ENCODE data around the gene GPBP1. TPM values are rescaled to one million over a fixed set of nuclear protein-coding genes. Genes with fewer than 3 reads are reported as not detected.

Gene GPBP1
- total RNA-seq, 1 experiment from 2014 or later, result 69.5 TPM

DNA sequence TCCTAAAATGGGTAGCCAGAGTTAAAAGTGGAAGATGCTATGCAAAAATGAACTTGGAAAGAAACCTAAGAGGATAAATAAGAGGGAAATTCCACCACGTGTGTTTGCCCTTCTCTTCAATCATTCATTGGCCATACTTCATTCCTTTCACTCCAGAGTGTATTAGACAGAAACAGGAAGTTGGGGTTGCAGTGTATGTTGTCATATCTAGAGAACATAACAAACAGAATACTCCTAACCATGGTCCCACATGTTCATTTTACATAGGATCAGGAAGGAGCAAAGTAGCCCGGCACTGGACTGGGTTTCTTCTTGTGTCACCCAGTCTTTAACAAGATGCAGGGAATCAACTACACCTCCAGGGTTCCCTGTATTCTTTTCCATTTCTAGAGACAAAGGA lies 7.6 kb upstream of the GPBP1 start:
- Histone ChIP-seq H3K9me2 (ENCODE audit: insufficient read depth) (no peaks in the 10 kb centered on the region), H3K4me2 (ENCODE audit: low read length) (no peak overlapping the region), H3K4me3 (replicated peaks in 1 of 2; ENCODE audit: low read depth in 1 of 2, low read length in 2 of 2) (no peak overlapping the region), H3K36me3 (ENCODE audit: control insufficient read depth in 1 of 2, insufficient read depth in 2 of 2, low read length in 2 of 2) (no peaks in the 10 kb centered on the region), H4K20me1 (ENCODE audit: insufficient read depth) (no peaks in the 10 kb centered on the region), H3K27me3 (ENCODE audit: insufficient read depth, low read length) (no peaks in the 10 kb centered on the region), H3K9me3 (ENCODE audit: control insufficient read depth in 1 of 2, insufficient read depth in 1 of 2, low read depth in 1 of 2, low read length in 2 of 2) (no peaks in the 10 kb centered on the region), H2AFZ (ENCODE audit: low read depth, low read length, poor library complexity, severe bottlenecking) (peak overlapping the region; percentile 44), H3K9ac (ENCODE audit: low read length) (no peak overlapping the region), H3K27ac (ENCODE audit: low read depth, low read length) (no peak overlapping the region), H3K4me1 (ENCODE audit: control insufficient read depth in 1 of 2, insufficient read depth in 2 of 2, low read length in 2 of 2) (peaks cover 6 to 9% of the 10 kb centered on the region in 2 experiments; a peak in 3 of 4 replicates), H3K79me2 (ENCODE audit: insufficient read depth, low read length) (no peaks in the 10 kb centered on the region)
- ChIA-PET POLR2A (no interaction called here), CTCF (no interaction called here), RAD21 (ENCODE audit: low non-redundant PET in 1 of 2, low total read pairs in 2 of 2, uncharacterized antibody in 2 of 2, unreplicated experiment in 2 of 2) (no interaction called here)
- ATAC-seq (no peak), DNase-seq (ENCODE audit: low read depth, low spot score) (no peak)
- TF ChIP-seq ATF3 (IDR thresholded peaks at IDR 0.05), result no peak
- TF ChIP-seq SRF (IDR thresholded peaks at IDR 0.05; ENCODE audit: low read depth), result no peak
- TF ChIP-seq EZH2 (IDR thresholded peaks at IDR 0.05), result no peak
- no peak for TF ChIP-seq JUND (IDR thresholded peaks at IDR 0.05)
- no peak for TF ChIP-seq ZNF274 (IDR thresholded peaks at IDR 0.05; ENCODE audit: low read depth, low read length)
- TF ChIP-seq YY1 (IDR thresholded peaks at IDR 0.05; ENCODE audit: extremely low read depth, insufficient replicate concordance, low read depth, low read length), result no peak
- TF ChIP-seq EZH2phosphoT487 (IDR thresholded peaks at IDR 0.05; ENCODE audit: borderline replicate concordance), result no peak
- TF ChIP-seq POLR2AphosphoS5 (IDR thresholded peaks at IDR 0.05; ENCODE audit: low read depth, low read length), result no peak
- TF ChIP-seq RAD21 (IDR thresholded peaks at IDR 0.05; ENCODE audit: low read depth), result no peak
- no peak for TF ChIP-seq ZFX (IDR thresholded peaks at IDR 0.05)
- no peak for TF ChIP-seq CTCF (IDR thresholded peaks at IDR 0.05 in 2 of 3, conservative IDR thresholded peaks at IDR 0.05 in 1 of 3; ENCODE audit: borderline replicate concordance in 1 of 3, insufficient read depth in 1 of 3, low read depth in 2 of 3, low read length in 2 of 3)
- intact Hi-C loops (cut with micrococcal nuclease), result no loop called here
- BruUV-seq (replicated peaks), result no TSS peak
